Measurements from ENCODE around the gene CEP43. TPM values are rescaled to one million over a fixed set of nuclear protein-coding genes. Genes with fewer than 3 reads are reported as not detected.
"Not testable (repeated sequence)": the region's sequence is repeated elsewhere in the genome, so short reads cannot be mapped to it uniquely, and the experiment has no call there.

The CEP43 gene
- total and polyA plus RNA-seq, 2 of the 8 experiments (the other 6 are each of a cell fraction or from before 2014, with no cell fraction given): 12.0 to 31.2 TPM

GRCh38 chr6:166950892-166951669 is 48.1 kb upstream of the CEP43 start:
- FAIRE-seq: not testable (repeated sequence)

More at GRCh38 chr6:166950892-166951669, 48.1 kb upstream of the CEP43 start:
- not testable (repeated sequence) for H4K91ac ChIP-seq (replicated peaks; ENCODE audit: insufficient read length, low read length); H2AFZ ChIP-seq (ENCODE audit: low read length); H2BK12ac ChIP-seq (ENCODE audit: low read depth, low read length); H2BK20ac ChIP-seq (ENCODE audit: low read length); H3K9ac ChIP-seq (replicated peaks in 1 of 4; ENCODE audit: extremely low read depth in 1 of 4, low read depth in 3 of 4, low read length in 3 of 4); H3K27ac ChIP-seq (ENCODE audit: low read depth, low read length); H2BK15ac ChIP-seq (ENCODE audit: low read length); H3K27me3 ChIP-seq (replicated peaks in 1 of 4; ENCODE audit: control insufficient read depth in 3 of 4, extremely low read depth in 1 of 4, insufficient read depth in 3 of 4, low read length in 3 of 4); H3K23me2 ChIP-seq (ENCODE audit: low read depth, low read length); H4K8ac ChIP-seq (ENCODE audit: extremely low read depth, insufficient read depth, low read length); H4K5ac ChIP-seq (ENCODE audit: insufficient read length, low read depth, low read length); H3K56ac ChIP-seq (replicated peaks; ENCODE audit: insufficient read length, low read depth, low read length); H3K18ac ChIP-seq (ENCODE audit: extremely low read depth, low read length); H3K79me1 ChIP-seq (ENCODE audit: low read depth, low read length); H3K14ac ChIP-seq (ENCODE audit: insufficient read length); H4K20me1 ChIP-seq (replicated peaks in 1 of 2; ENCODE audit: control insufficient read depth in 1 of 2, insufficient read depth in 2 of 2, low read length in 2 of 2); H3K4me3 ChIP-seq (ENCODE audit: extremely low read depth in 1 of 4, insufficient read depth in 2 of 4, low read depth in 3 of 4, low read length in 4 of 4); H3K23ac ChIP-seq (ENCODE audit: insufficient read length); H3K4me2 ChIP-seq (ENCODE audit: insufficient read depth in 1 of 2, low read depth in 2 of 2, low read length in 2 of 2); H3K9me3 ChIP-seq (ENCODE audit: insufficient read depth in 2 of 2, low read depth in 1 of 2, low read length in 1 of 2); H3K4me1 ChIP-seq (replicated peaks in 1 of 4; ENCODE audit: control insufficient read depth in 3 of 4, insufficient read depth in 4 of 4, low read length in 3 of 4); H2AK5ac ChIP-seq (ENCODE audit: low read depth, low read length); H3K79me2 ChIP-seq (ENCODE audit: control insufficient read depth in 1 of 2, insufficient read depth in 2 of 2, low read length in 2 of 2); H2BK120ac ChIP-seq (replicated peaks; ENCODE audit: low read depth, low read length)
- Histone ChIP-seq H3K36me3 (ENCODE audit: control insufficient read depth in 2 of 4, insufficient read depth in 4 of 4, low read length in 3 of 4) (peaks cover 0 to 16% (median 5%) of the 10 kb centered on the region in 4 experiments; a peak in 3 of 8 replicates), H3K4ac (replicated peaks; ENCODE audit: insufficient read length, low read depth, low read length) (peak overlapping the region; percentile 69), H2BK5ac (ENCODE audit: low read depth, low read length) (0 out of 2 replicates have a peak overlapping the region, but pooled peaks have one; percentile 45)
- CTCF ChIA-PET (ENCODE audit: partially characterized antibody): interaction anchor here (0.6 to 5.7 kb wide), 33 partner anchors 8 to 716 kb away, joined by 3 to 51 read pairs (median 4); no protein-coding TSS in a partner anchor
- DNase-seq (ENCODE audit: low read depth in 1 of 2, low spot score in 2 of 2): peak in 1 of 2 experiments; percentile 82
- POLR2A ChIA-PET (ENCODE audit: partially characterized antibody): interaction anchor here (0.8 to 2.3 kb wide), 4 partner anchors 9 to 172 kb away, joined by 3 to 6 read pairs (median 4); partner anchors contain the start of gene CEP43
- WGBS, 2 experiments (ENCODE audit: extremely low coverage in 1 of 2, insufficient coverage in 1 of 2, insufficient read length in 1 of 2, insufficient replicate concordance in 2 of 2, low coverage in 1 of 2, low lambda C conversion rate in 2 of 2, missing lambda C conversion rate in 1 of 2): 84% methylated on average over 17 of the region's 17 CpGs; no CpG with 5 or more reads in 1 of the 2 experiments
- peak; percentile 66 to 73 for TF ChIP-seq RAD21 (IDR thresholded peaks at IDR 0.05 in 1 of 2, conservative IDR thresholded peaks at IDR 0.05 in 1 of 2; ENCODE audit: low read depth in 2 of 2, low read length in 2 of 2)
- peak; percentile 81 for TF ChIP-seq YY1 (IDR thresholded peaks at IDR 0.05; ENCODE audit: low read depth, low read length)
- TF ChIP-seq BACH1 (IDR thresholded peaks at IDR 0.05; ENCODE audit: low read length): peak; percentile 46; the same call in 1 of the 2 replicates
- peak; percentile 25; the same call in 1 of the 2 replicates for TF ChIP-seq MAFK (IDR thresholded peaks at IDR 0.05; ENCODE audit: low read depth, low read length)
- 0 out of 2 replicates have a peak, but pooled peaks have one; percentile 17 for TF ChIP-seq TEAD4 (IDR thresholded peaks at IDR 0.05; ENCODE audit: low read depth, low read length)
- 0 out of 2 replicates have a peak, but pooled peaks have one; percentile 19 for TF ChIP-seq TCF12 (IDR thresholded peaks at IDR 0.05; ENCODE audit: low read depth, low read length)
- TF ChIP-seq CTCF (IDR thresholded peaks at IDR 0.05; ENCODE audit: control extremely low read depth in 1 of 3, insufficient read depth in 1 of 3, low read depth in 1 of 3, low read length in 3 of 3): peak; percentile 44 to 72 (median 58)
